K562 (cell line): ENCODE measurements around the gene SLIRP. TPM values are rescaled to one million over a fixed set of nuclear protein-coding genes. Genes with fewer than 3 reads are reported as not detected.

Experiments
- ATAC-seq: fragments of 200-7000 bp; cut with Tn5 transposase; 3 replicates; pipeline ENCODE4 v1.9.1; 2020; ENCODE audit warnings: moderate library complexity
- BruUV-seq: library from RNA; stranded (reverse); fragments of 400-500 nt; replicated peaks from 2 replicates; lab custom pipeline; 2021; lab: Mats Ljungman, UMichigan
- CTCF ChIA-PET: fragments of 300-600 bp; formaldehyde crosslinking; extraction: SDS; loops from one replicate; lab custom pipeline; 2021; ENCODE audit warnings: low intra/inter-chr PET ratio; lab: Yijun Ruan, JAX
- POLR2A ChIA-PET: fragments of 300-600, 350-650 bp; sonication (Branson Sonifier 250); formaldehyde crosslinking; extraction: SDS; loops from one replicate; lab custom pipeline; 2021; ENCODE audit warnings: antibody characterized with exemption, inconsistent platforms; lab: Yijun Ruan, JAX
- DNase-seq, 4 experiments: peaks; one replicate each; pipeline versions ENCODE4 v3.0.0 to v3.0.0-alpha.2; 2011 to 2018; ENCODE audit warnings: low spot score in 3 of 4, mixed read lengths in 3 of 4; ENCODE audit errors: extremely low read depth in 1 of 4
- FAIRE-seq: peaks from 2 replicates; lab custom pipeline; 2011; peaks lifted over from hg19 to GRCh38; lab: Jason Lieb, UNC
- H2AFZ ChIP-seq: 2 replicates; pipeline ENCODE4 v1.6.0; 2011; ENCODE audit warnings: low read depth, low read length, control low read depth, inconsistent platforms
- H3K27ac ChIP-seq: fragments of 200-600 bp; 3 replicates; pipeline ENCODE4 v1.8.0; 2011; ENCODE audit warnings: low read depth, mild to moderate bottlenecking, control low read depth, inconsistent platforms, low read length, moderate library complexity, mixed read lengths; ENCODE audit errors: extremely low read depth
- H3K27me3 ChIP-seq, 2 experiments: fragments of 300-600 bp in 1 of 2; 2 replicates in 1 of 2; 3 replicates in 1 of 2; pipeline versions ENCODE4 v1.6.0 to v1.8.0; 2011; ENCODE audit warnings: inconsistent platforms in 2 of 2, low read length in 2 of 2, mild to moderate bottlenecking in 1 of 2, mixed read lengths in 1 of 2, moderate library complexity in 1 of 2; ENCODE audit not compliant: control insufficient read depth in 2 of 2, insufficient read depth in 2 of 2
- H3K36me3 ChIP-seq: fragments of 300-600 bp; 3 replicates; pipeline ENCODE4 v1.8.0; 2011; ENCODE audit warnings: mild to moderate bottlenecking, low read length, inconsistent platforms; ENCODE audit not compliant: control insufficient read depth, insufficient read depth
- H3K4me1 ChIP-seq, 2 experiments: fragments of 200-600 bp in 1 of 2; replicated peaks in 1 of 2; 2 replicates in 1 of 2; 3 replicates in 1 of 2; pipeline versions ENCODE4 v1.5.1 to v1.8.0; 2011; ENCODE audit warnings: inconsistent platforms in 2 of 2, low read length in 2 of 2, mild to moderate bottlenecking in 1 of 2, mixed read lengths in 1 of 2, moderate library complexity in 1 of 2; ENCODE audit not compliant: control insufficient read depth in 2 of 2, insufficient read depth in 2 of 2
- H3K4me2 ChIP-seq: 2 replicates; pipeline ENCODE4 v1.6.1; 2011; ENCODE audit warnings: low read length, control low read depth, inconsistent platforms, mixed read lengths; ENCODE audit not compliant: insufficient read depth
- H3K4me3 ChIP-seq: fragments of 200-600 bp; sonication (generic), shearing (Covaris generic); 2 replicates; pipeline ENCODE4 v1.5.1; 2016; ENCODE audit warnings: control low read depth, inconsistent platforms
- H3K79me2 ChIP-seq: fragments of 200-600 bp; 3 replicates; pipeline ENCODE4 v1.8.0; 2011; ENCODE audit warnings: low read length, inconsistent platforms; ENCODE audit not compliant: control insufficient read depth, insufficient read depth
- H3K9ac ChIP-seq, 2 experiments: 2 replicates each; pipeline versions ENCODE4 v1.6.0 to v1.6.1; 2011; ENCODE audit warnings: low read depth in 2 of 2, low read length in 2 of 2, control low read depth in 1 of 2, inconsistent platforms in 1 of 2, mild to moderate bottlenecking in 1 of 2, mixed read lengths in 1 of 2; ENCODE audit not compliant: insufficient read depth in 1 of 2
- H3K9me1 ChIP-seq: one replicate; pipeline ENCODE4 v1.6.0; 2011; ENCODE audit warnings: inconsistent platforms, mild to moderate bottlenecking, low read length, moderate library complexity; ENCODE audit not compliant: control insufficient read depth, insufficient read depth
- H3K9me3 ChIP-seq: replicated peaks from 2 replicates; pipeline ENCODE4 v1.5.1; 2011; ENCODE audit warnings: low read depth, low read length, inconsistent platforms; ENCODE audit not compliant: control insufficient read depth, insufficient read depth
- H4K20me1 ChIP-seq: replicated peaks from 2 replicates; pipeline ENCODE4 v1.6.1; 2011; ENCODE audit warnings: low read length, inconsistent platforms, mixed read lengths; ENCODE audit not compliant: control insufficient read depth, insufficient read depth
- CEBPB ChIP-seq: fragments of 450-650 bp; IDR thresholded peaks from 2 replicates; pipeline ENCODE4 v1.6.1; 2016; ENCODE audit warnings: missing genetic modification characterization, missing compliant biosample characterization
- E2F3 ChIP-seq: fragments of 250-450 bp; sonication (Bioruptor Pico); IDR thresholded peaks from 2 replicates; pipeline ENCODE4 v1.4.0; 2020; ENCODE audit warnings: mild to moderate bottlenecking
- HIVEP1 ChIP-seq: fragments of 250-450 bp; sonication (Bioruptor Pico); IDR thresholded peaks from 2 replicates; pipeline ENCODE4 v1.4.0; 2020; ENCODE audit warnings: mild to moderate bottlenecking
- KDM1A ChIP-seq, 2 experiments: fragments of 450-650 bp; IDR thresholded peaks; 2 replicates each; pipeline ENCODE4 v1.6.1; 2016; ENCODE audit warnings: mild to moderate bottlenecking in 2 of 2
- THRB ChIP-seq: fragments of 450-650 bp; formaldehyde crosslinking; conservative IDR thresholded peaks from 2 replicates; pipeline ENCODE4 v1.4.0; 2022; ENCODE audit warnings: mild to moderate bottlenecking, missing genetic modification characterization
- ZNF589 ChIP-seq: fragments of 200-800 bp; sonication (Bioruptor generic); IDR thresholded peaks from 2 replicates; pipeline ENCODE4 v1.6.1; 2016; ENCODE audit warnings: low read depth, missing genetic modification characterization, missing compliant biosample characterization
- WGBS: fragments of 100-300 bp; shearing (Covaris generic); methylation state at CpG from one replicate; pipeline ENCODE4 v1.1.6; 2016; ENCODE audit warnings: low coverage, mixed read lengths; ENCODE audit not compliant: insufficient coverage; ENCODE audit errors: missing lambda C conversion rate; 5-methylcytosine and 5-hydroxymethylcytosine counted together
- in situ Hi-C: fragments of 300-500 bp; cut with MboI; formaldehyde crosslinking; loops from 4 replicates; pipeline ENCODE4 v1.15.0; 2018; ENCODE audit warnings: inconsistent platforms, mixed read lengths
- intact Hi-C: fragments of 100-400 bp; cut with micrococcal nuclease; formaldehyde crosslinking; loops from 2 replicates; pipeline ENCODE4 v1.14.2; 2022
- polyA plus RNA-seq, 8 experiments: library from polyadenylated mRNA; depleted of rRNA in 4 of 8; stranded (reverse) in 5 of 8; unstranded in 3 of 8; fragments of >200 nt; fragmentation: Nextera tagmentation in 2 of 8; fragmentation: Illumina TruSeq in 1 of 8; extraction: Ambion mirVana in 2 of 8; extraction: Trizol in 1 of 8; gene quantifications; 2 replicates each; pipeline versions ENCODE4 v1.2.1 to v1.2.3, GENCODE V29; 2011 to 2014; ENCODE audit warnings: inconsistent platforms in 1 of 8, missing spikeins in 1 of 8
- total RNA-seq, 7 experiments: library from RNA; depleted of rRNA in 6 of 7; stranded (reverse); fragments of >200 nt in 6 of 7; fragmentation: Illumina TruSeq in 2 of 7; extraction: Trizol in 2 of 7; gene quantifications; 2 replicates each; pipeline versions ENCODE4 v1.2.1 to v1.2.3, GENCODE V29; 2011 to 2021; ENCODE audit warnings: low replicate concordance in 1 of 7
- TF ChIP-seq, protein P1 (sequence below), 2 experiments: IDR thresholded peaks in 1 of 2; conservative IDR thresholded peaks in 1 of 2; 2 replicates each; pipeline ENCODE4 v1.6.1; 2016; ENCODE audit warnings: low read depth in 2 of 2, mild to moderate bottlenecking in 1 of 2, missing compliant biosample characterization in 1 of 2, missing genetic modification characterization in 1 of 2, moderate library complexity in 1 of 2

SLIRP gene
- total and polyA plus RNA-seq, 9 of the 15 experiments (the other 6 are each of a cell fraction or from before 2014, with no cell fraction given) = 251 to 1,905 (median 491) TPM

DNA sequence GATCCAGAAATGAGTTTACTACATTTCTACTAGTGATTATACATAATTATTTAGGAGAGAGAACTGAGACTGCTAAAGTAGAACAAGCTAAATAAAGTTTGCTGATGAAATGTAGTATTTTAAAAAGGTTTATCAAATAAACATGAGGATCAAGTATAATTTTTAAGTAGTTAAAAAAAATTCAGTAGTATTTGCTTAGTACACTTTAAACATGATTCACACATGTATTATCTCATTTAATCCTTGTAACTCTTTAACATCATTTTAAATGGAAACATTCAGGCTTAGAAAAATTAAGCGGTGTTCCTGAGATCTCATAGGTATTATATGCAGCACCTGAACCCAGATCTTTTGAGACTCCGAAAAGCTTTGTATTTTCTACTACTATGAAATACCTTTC is 44.4 kb downstream of the SLIRP start:
- BruUV-seq = no TSS peak
- TF ChIP-seq THRB (CRISPR knock-in tag) = no peak
- TF ChIP-seq, protein P1, sequence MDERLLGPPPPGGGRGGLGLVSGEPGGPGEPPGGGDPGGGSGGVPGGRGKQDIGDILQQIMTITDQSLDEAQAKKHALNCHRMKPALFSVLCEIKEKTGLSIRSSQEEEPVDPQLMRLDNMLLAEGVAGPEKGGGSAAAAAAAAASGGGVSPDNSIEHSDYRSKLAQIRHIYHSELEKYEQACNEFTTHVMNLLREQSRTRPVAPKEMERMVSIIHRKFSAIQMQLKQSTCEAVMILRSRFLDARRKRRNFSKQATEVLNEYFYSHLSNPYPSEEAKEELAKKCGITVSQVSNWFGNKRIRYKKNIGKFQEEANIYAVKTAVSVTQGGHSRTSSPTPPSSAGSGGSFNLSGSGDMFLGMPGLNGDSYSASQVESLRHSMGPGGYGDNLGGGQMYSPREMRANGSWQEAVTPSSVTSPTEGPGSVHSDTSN (CRISPR knock-in tag; IDR thresholded peaks at IDR 0.05; ENCODE audit: low read depth) = no peak
- TF ChIP-seq, protein P1 (tag; conservative IDR thresholded peaks at IDR 0.05; ENCODE audit: low read depth) = no peak
- no peak for TF ChIP-seq CEBPB (tag)
- no peak for TF ChIP-seq HIVEP1
- TF ChIP-seq KDM1A (IDR thresholded peaks at IDR 0.05) = no peak
- no peak for TF ChIP-seq E2F3 (CRISPR knock-in tag)
- TF ChIP-seq ZNF589 = no peak
- TF ChIP-seq, all 486 proteins: peak for 0
- no peak for DNase-seq
- no peak overlapping the region for H3K9ac ChIP-seq
- no peaks in the 10 kb centered on the region for H3K27me3 ChIP-seq
- ChIA-PET CTCF (no interaction called here), POLR2A (interaction anchor here (0.7 kb wide), 1 partner anchor 9 kb away, joined by 4 read pairs; the partner anchor contains the start of gene SNW1)
- H3K79me2 ChIP-seq = peaks cover 44% of the 10 kb centered on the region
- no peaks in the 10 kb centered on the region; a peak in 1 of 5 replicates for H3K4me1 ChIP-seq
- no peak overlapping the region for H3K27ac ChIP-seq
- H3K9me1 ChIP-seq = no peaks in the 10 kb centered on the region
- WGBS = 100% methylated on average over 2 of the region's 2 CpGs
- no peak overlapping the region for H2AFZ ChIP-seq
- no peak for ATAC-seq
- intact Hi-C loops = no loop called here
- no peaks in the 10 kb centered on the region for H3K9me3 ChIP-seq
- no peaks in the 10 kb centered on the region for H4K20me1 ChIP-seq
- H3K4me2 ChIP-seq = no peak overlapping the region
- H3K36me3 ChIP-seq = peaks cover 73% of the 10 kb centered on the region
- H3K4me3 ChIP-seq = no peak overlapping the region
- no peak for FAIRE-seq
- in situ Hi-C loops = no loop called here
